Retina (tissue), 1 donor: ENCODE results near the gene CNNM1.

Source experiments
- DNase-seq: peaks from one replicate; pipeline ENCODE4 v3.0.0-alpha.2; 2016

CNNM1 gene

DNA sequence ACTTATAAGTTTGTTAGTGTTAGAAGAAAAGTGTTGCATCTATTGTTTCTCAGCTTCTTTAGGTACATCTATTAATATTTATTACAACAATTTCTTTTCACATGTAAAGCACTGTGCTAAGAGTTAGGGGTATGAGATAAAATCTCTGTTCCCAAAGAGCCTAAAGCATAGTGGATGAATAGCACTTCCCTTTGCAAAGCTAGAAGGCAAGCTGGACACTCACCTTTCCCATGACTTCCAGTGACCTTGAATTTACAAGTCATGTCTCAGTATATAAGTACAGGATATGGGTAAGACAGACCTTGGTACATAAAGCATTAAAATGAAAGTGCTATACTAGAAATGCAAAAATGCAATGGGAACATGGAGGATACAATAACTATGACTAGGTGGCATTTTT, 8.7 kb downstream of the CNNM1 start:
- no peak for DNase-seq

GRCh38 chr10:99339077-99339476, 9.9 kb downstream of the CNNM1 start:
- no peak for DNase-seq

DNA sequence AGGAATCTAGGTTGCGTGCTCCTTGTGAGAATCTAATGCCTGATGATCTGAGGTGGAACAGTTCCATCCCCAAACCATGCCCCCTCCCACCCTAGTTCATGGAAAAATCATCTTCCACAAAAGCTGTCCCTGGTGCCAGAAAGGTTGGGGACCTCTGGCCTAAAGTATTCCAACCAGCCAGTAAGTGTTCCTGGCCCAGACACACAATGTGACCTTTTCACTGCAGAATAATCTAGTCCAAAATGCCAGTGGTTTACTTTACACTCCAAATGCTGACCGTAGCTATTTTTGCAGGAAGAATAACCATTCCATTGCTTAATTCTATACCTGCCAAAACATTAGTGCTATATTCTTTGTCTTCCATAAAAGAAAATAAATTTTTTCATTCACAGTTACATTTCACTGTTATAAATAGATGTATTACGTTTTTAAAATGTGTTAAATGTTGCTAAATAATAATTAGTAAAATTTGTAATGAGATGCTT, 10.4 kb downstream of the CNNM1 start:
- DNase-seq = no peak

DNA sequence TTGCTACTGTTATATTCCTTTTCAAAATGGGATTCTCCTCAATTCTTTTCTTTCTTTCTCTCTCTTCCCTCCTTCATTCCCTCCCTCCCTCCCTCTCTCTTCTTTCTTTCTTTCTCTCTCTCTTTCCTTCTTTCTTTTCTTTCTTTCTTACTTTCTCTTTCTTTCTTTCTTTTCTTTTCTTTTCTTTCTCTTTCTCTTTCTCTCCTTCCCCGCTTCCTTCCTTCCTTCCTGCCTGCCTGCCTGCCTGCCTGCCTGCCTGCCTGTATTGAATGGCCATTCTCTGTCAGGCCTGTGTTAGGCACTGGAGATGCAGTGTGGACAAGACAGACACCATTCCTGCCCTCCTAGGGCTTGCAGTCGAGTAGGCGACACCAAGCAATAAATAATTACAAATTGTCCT, 11.5 kb downstream of the CNNM1 start:
- no peak for DNase-seq

GRCh38 chr10:99341248-99341647, 12.1 kb downstream of the CNNM1 start:
- DNase-seq = no peak

DNA sequence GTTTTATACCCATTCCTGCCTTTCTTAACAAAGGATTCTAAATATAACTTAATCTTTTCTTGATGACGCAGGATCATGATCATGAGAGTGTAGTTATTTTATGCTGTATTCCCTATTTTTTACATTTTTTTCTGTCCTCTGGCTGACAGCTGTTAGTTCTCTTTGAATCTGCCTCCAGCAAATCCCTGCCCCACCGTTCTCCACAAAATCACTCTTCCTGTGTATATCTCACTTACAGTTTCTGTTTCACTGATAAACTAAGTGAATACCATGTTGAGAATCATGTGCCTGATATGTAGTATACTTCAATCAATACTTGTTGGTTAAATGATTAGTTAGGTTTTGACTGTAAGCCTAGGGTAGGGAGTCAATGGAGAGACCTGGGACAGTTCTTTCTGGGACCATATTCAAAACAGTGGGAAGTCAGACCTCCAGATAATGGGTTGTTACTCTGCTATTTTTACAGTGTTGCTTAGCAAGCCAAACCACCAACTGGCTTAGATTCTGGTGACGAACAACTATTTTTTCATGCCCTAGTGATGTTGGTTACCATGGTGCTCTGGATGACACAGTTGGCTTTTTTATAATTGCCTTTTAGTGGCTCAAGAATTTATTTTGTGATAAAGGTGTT, 12.8 kb downstream of the CNNM1 start:
- DNase-seq = no peak

- DNase-seq = no peak
Observed at GRCh38 chr10:99343262-99343661, 14.1 kb downstream of the CNNM1 start.

- no peak for DNase-seq
Observed at GRCh38 chr10:99344715-99345114, 15.6 kb downstream of the CNNM1 start.

DNA sequence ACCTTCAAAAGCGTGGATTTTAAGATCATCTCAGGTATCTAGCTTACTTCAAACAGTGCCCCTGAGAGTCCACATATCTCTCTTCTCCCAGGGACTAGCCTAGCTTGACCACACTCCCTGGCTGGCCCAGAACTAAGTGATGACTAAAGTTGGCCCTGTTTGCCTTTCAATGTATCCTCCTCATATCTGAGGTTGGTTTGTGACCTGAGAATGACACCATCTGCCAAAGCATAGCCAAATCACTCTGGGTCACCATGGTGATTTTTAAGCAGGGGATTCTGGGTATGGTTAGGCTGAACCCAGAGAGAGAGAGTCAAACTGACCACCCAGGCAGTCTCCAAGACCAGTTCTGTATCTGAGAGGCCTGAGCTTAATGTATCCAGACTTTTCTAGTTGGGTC, 16.2 kb downstream of the CNNM1 start:
- no peak for DNase-seq

GRCh38 chr10:99346247-99346646, 17.1 kb downstream of the CNNM1 start:
- DNase-seq = no peak

DNA sequence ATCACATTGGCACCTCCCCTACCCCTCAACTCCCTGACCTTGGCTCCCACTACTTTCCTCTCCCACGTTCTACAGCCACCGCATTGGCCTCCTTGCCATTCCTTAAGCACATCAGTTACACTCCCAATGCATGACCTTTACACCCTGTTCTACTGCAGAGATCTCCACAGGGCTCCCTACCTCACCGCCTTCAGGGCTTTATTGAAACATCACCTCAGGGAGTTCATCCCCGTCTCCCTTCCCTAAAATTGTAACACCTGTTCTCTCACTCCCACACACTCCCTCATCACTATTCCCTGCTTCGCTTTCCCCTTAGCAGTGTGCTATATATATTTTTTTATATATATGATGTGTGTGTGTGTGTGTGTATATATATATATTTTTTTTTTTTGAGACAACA, 18.5 kb downstream of the CNNM1 start:
- no peak for DNase-seq

- no peak for DNase-seq
Observed at GRCh38 chr10:99353182-99353581, 24.0 kb downstream of the CNNM1 start.

- DNase-seq = no peak
Observed at GRCh38 chr10:99357691-99358090, 28.5 kb downstream of the CNNM1 start.

DNA sequence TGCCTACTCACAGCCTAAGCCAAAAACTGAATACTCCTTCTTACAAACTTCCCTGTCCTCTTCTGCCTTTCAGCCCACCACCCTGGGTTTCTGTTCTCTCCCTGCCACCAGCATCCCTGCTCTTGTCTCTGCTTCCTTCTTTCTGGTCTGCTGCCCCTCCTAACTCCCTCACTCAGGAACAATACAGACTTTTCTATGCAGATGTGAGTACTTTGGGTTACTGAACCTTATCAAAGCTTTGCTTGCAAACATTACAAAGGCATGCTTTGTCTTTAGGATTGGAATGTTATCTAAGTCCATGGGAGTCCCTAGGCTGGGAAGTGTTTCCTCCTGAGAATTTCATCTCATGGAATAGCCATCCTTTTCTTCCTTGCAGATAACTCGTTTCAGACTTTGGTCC, 28.9 kb downstream of the CNNM1 start:
- no peak for DNase-seq

- no peak for DNase-seq
Observed at GRCh38 chr10:99360934-99361333, 31.8 kb downstream of the CNNM1 start.

DNA sequence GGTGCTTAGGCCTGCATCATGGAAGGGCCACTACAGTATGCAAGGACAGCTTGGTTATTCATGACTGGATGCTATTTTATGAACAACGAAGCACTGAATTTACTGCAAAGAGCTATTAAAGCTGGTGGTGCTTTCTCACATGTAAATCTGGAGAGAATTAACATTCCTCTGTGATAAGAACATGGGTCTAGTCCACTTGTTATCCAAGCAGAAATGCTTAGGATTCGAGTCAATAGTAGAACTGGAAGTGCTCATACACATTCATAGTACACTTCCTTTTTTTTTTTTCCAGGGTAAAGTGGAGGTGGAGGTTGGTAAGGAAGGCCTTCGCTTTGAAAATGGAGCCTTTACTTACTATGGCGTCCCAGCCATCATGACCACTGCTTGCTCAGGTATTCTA, 35.0 kb downstream of the CNNM1 start:
- DNase-seq = no peak

DNA sequence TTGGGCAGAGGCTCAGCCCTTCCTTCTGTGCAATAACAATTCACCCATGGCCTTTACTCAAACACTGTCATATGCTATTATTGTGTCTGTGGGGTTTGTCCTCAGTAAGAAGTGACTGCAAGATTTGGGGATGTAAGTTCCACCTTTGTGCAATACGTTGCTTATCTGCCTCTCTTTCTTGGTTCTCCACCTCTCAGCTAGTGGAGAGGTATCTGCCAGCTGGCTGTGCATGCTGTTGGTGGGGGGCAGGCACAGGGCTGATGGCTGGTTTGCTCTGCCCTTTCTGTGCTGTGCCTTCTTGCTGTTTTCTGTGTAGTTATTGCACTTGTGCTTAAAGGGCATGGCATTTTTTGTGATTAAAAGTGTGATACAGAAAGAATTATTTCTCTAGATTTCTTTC, 36.2 kb downstream of the CNNM1 start:
- DNase-seq = no peak

DNA sequence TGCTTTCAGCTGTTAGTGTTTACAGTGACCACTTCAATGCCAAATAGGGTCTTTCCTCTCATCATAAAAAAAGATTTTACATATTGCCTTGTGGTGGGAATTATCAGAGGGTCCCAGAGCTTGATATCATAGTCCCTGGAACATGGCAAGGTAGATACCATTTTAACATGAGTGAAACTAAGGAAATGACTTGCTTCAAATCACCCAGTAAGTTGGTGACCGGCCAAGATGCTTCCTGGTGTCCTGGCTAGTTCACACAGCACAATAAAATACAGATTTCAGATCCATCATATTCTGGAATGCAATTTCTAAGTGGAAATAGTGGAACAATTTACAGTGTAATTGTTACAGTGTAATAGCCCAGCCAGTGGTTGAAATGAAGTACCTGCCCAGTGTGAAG, 36.6 kb downstream of the CNNM1 start:
- no peak for DNase-seq

DNA sequence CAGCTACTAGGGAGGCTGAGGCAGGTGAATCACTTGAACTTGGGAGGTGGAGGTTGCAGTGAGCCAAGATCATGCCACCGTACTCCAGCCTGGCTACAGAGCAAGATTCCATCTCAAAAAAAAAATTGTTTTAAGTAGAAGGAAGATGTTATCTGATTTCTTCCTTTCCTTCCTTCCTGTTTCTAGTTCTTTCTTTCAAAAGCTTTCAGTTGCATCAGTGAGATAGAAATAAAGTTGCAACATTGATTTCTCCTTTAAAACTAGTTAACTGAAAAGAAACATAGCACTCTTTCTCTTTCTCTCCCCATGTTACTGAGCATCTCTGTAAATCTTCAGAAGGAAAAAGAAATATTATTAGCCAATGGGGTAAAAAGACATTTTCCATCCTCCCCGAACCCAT, 37.5 kb downstream of the CNNM1 start:
- DNase-seq = no peak

DNA sequence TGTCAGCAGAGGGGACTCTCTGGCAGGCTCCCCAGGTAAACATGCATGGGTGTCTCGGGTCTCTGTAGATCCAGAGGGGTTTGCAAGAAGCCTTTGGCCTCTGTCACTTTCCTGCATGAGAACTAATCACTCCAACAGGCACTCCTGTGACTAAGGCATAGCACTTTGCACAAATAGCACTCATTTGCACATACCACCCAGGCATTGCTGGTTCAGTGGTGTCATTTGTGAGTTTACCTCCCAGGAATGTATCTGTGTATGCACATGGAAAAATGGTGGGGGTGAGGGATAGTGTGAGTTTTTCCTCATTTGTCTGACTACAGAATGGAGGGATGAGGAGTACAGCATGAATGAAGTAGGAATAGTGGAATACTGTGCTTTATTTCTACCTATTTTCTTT, 39.5 kb downstream of the CNNM1 start:
- no peak for DNase-seq

- DNase-seq = no peak
Observed at GRCh38 chr10:99369126-99369525, 40.0 kb downstream of the CNNM1 start.

- no peak for DNase-seq
Observed at GRCh38 chr10:99369551-99369950, 40.4 kb downstream of the CNNM1 start.

- DNase-seq = no peak
Observed at GRCh38 chr10:99370993-99371392, 41.8 kb downstream of the CNNM1 start.

DNA sequence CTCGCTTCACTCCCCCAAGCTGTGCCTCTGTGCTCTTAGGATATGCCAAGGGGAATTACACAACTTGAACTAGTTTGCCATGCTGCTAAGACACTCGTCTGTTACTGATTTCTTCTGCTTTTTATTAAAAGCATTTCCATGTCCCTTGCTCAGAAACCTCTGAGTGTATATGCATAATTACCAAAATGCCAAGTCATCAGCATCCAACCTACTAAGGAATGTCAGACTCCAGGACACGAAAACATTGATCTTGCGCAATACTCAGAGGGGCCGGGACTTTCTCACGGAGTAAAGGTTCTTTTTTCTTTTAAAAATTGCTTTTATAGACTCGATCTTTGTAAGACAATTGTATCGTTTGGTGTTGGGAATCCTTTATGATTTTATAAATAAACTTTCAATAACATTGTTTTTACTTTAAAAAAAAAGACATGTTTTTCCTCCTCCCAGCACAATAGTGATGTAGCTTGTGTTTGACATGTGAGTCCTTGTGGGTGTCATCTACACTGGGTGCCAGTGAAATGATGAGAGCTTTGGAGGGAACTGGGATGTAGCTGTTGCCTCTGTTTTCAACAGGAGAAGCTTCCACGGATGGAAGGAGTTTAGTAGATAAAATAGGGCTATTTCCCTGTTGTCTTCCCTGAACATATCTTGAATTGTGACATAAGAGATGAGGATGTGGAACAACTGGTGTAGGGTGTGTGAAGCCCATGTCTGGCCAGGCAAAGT, 43.6 kb downstream of the CNNM1 start:
- no peak for DNase-seq

- DNase-seq = no peak
Observed at GRCh38 chr10:99374526-99374925, 45.4 kb downstream of the CNNM1 start.
